Sigmoid colon (tissue), 7 donors: ENCODE measurements around the gene RPA3. TPM values are rescaled to one million over a fixed set of nuclear protein-coding genes. Genes with fewer than 3 reads are reported as not detected.

Experiments
- DNase-seq: peaks from one replicate; pipeline ENCODE4 v3.0.0-alpha.2; 2019
- H3K27ac ChIP-seq, 4 donors: fragments of 200-600 bp; sonication (generic); one replicate each; pipeline ENCODE4 v1.5.1; 2016 to 2019; ENCODE audit warnings: mild to moderate bottlenecking in 1 of 4
- H3K27me3 ChIP-seq, 3 donors: fragments of 200-600 bp; sonication (generic); one replicate each; pipeline ENCODE4 v1.5.1; 2019; ENCODE audit warnings: mild to moderate bottlenecking in 1 of 3
- H3K36me3 ChIP-seq, 4 donors: fragments of 200-600 bp; sonication (generic); one replicate each; pipeline ENCODE4 v1.5.1; 2016 to 2019
- H3K4me1 ChIP-seq, 4 donors: fragments of 200-600 bp; sonication (generic); one replicate each; pipeline ENCODE4 v1.5.1; 2017 to 2019
- H3K4me3 ChIP-seq, 4 donors: fragments of 200-600 bp; sonication (generic); one replicate each; pipeline ENCODE4 v1.5.1; 2017 to 2019; ENCODE audit warnings: mild to moderate bottlenecking in 2 of 4, moderate library complexity in 1 of 4
- H3K9me3 ChIP-seq, 4 donors: fragments of 200-600 bp in 3 of 4; sonication (generic) in 3 of 4; one replicate each; pipeline versions ENCODE4 v1.5.1 to v1.6.1; 2013 to 2019
- CTCF ChIP-seq, 4 experiments: fragments of 450-650 bp in 3 of 4; fragments of 200-600 bp in 1 of 4; IDR thresholded peaks; one replicate each; pipeline ENCODE4 v1.5.1; 2016 to 2019; ENCODE audit warnings: antibody characterized with exemption in 4 of 4, mild to moderate bottlenecking in 3 of 4, moderate library complexity in 2 of 4
- EP300 ChIP-seq, 4 donors: sonication (generic); formaldehyde crosslinking; IDR thresholded peaks; one replicate each; pipeline ENCODE4 v1.6.1; 2017; ENCODE audit warnings: antibody characterized with exemption in 4 of 4
- POLR2A ChIP-seq, 2 donors: fragments of 450-650 bp; IDR thresholded peaks; one replicate each; pipeline ENCODE4 v1.6.1; 2016; ENCODE audit warnings: antibody characterized with exemption in 2 of 2, mild to moderate bottlenecking in 2 of 2, moderate library complexity in 2 of 2
- POLR2AphosphoS5 ChIP-seq, 4 donors: sonication (generic); formaldehyde crosslinking; IDR thresholded peaks; one replicate each; pipeline ENCODE4 v1.6.1; 2017; ENCODE audit warnings: antibody characterized with exemption in 4 of 4
- WGBS, 2 donors: extraction: QIAGEN DNeasy Blood & Tissue Kit; methylation state at CpG; one replicate each; pipeline ENCODE4 v1.1.7; 2013; 5-methylcytosine and 5-hydroxymethylcytosine counted together
- intact Hi-C: fragments of 100-400 bp; cut with DNase I; formaldehyde crosslinking; loops from one replicate; pipeline ENCODE4 v1.15.1; 2023
- polyA plus RNA-seq, 3 donors: library from polyadenylated mRNA; stranded (reverse); fragments of 200-250 nt; gene quantifications; one replicate each; pipeline ENCODE4 v1.2.3, GENCODE V29; 2013
- total RNA-seq, 4 donors: library from RNA; depleted of rRNA; stranded (reverse); fragments of >200 nt; gene quantifications; one replicate each; pipeline ENCODE4 v1.1.0, GENCODE V29; 2016
- donor health status: healthy with polysubstance abuse.
- donor health status: Bipolar disorder and iron deficiency.
- donor health status: healthy.

Gene RPA3
- total and polyA plus RNA-seq, 7 donors = 15.8 to 66.8 (median 30.3) TPM

DNA sequence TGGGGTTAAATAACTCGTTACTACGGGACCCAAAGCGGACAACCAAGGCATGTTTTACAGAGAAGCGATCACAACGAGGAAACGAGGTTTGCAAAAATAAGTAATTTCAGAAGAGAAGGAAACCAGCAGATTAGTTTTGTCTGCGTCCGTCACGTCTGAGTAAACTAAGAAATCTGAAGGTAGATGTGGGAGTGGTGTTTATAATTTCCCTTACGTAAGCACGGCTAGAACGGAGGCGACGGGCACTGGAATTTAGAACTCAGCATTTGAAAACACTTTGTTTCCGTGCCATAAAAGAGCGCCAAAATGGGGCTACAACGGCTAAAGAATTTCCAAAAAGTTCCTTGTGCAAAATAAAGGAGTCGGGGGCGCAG lies 78.6 kb downstream of the RPA3 start:
- no peak for DNase-seq
- Histone ChIP-seq H3K9me3 (no peaks in the 10 kb centered on the region), H3K36me3 (peaks cover 0 to 18% (median 0%) of the 10 kb centered on the region in 4 donors), H3K27me3 (no peaks in the 10 kb centered on the region), H3K4me3 (peak overlapping the region; percentile 68 to 87 (median 78)), H3K27ac (peak overlapping the region; percentile 79 to 92 (median 90)), H3K4me1 (peaks cover 0 to 22% (median 16%) of the 10 kb centered on the region in 4 donors)
- TF ChIP-seq CTCF (IDR thresholded peaks at IDR 0.05) = no peak
- no peak for TF ChIP-seq EP300 (IDR thresholded peaks at IDR 0.05)
- no peak for TF ChIP-seq POLR2A (IDR thresholded peaks at IDR 0.05)
- intact Hi-C loops = loop anchor here (2.0 to 10.0 kb wide), 3 partner anchors 73 to 455 kb away; partner anchors contain the start of genes C1GALT1, GLCCI1 and MIOS
- WGBS, 2 donors = 0% methylated on average over 19 of the region's 19 CpGs

GRCh38 chr7:7639421-7639820 lies 79.0 kb downstream of the RPA3 start:
- Histone ChIP-seq H3K4me3 (peak overlapping the region; percentile 68 to 87 (median 78)), H3K36me3 (peaks cover 0 to 18% (median 0%) of the 10 kb centered on the region in 4 donors), H3K27ac (peak overlapping the region; percentile 79 to 92 (median 90)), H3K4me1 (peaks cover 0 to 22% (median 16%) of the 10 kb centered on the region in 4 donors), H3K27me3 (no peaks in the 10 kb centered on the region), H3K9me3 (no peaks in the 10 kb centered on the region)
- intact Hi-C loops = loop anchor here (2.0 kb wide), 1 partner anchor 73 kb away; the partner anchor contains the start of gene MIOS
- no peak for TF ChIP-seq POLR2A (IDR thresholded peaks at IDR 0.05)
- WGBS, 2 donors = 11 to 21% methylated on average over 5 of the region's 5 CpGs
- DNase-seq = no peak

GRCh38 chr7:7630626-7631329 lies 87.6 kb downstream of the RPA3 start:
- TF ChIP-seq POLR2AphosphoS5 (IDR thresholded peaks at IDR 0.05) (no peak), POLR2A (IDR thresholded peaks at IDR 0.05) (no peak), CTCF (IDR thresholded peaks at IDR 0.05) (no peak), EP300 (IDR thresholded peaks at IDR 0.05) (no peak)
- Histone ChIP-seq H3K27me3 (no peaks in the 10 kb centered on the region), H3K4me1 (no peaks in the 10 kb centered on the region), H3K9me3 (peaks cover 0 to 3% (median 1%) of the 10 kb centered on the region in 4 donors), H3K27ac (no peak overlapping the region), H3K36me3 (peaks cover 0 to under 1% (median 0%) of the 10 kb centered on the region in 4 donors), H3K4me3 (no peak overlapping the region)
- no peak for DNase-seq
- intact Hi-C loops = no loop called here
- 95 to 98% methylated on average over 1 of the region's 1 CpG for WGBS, 2 donors

DNA sequence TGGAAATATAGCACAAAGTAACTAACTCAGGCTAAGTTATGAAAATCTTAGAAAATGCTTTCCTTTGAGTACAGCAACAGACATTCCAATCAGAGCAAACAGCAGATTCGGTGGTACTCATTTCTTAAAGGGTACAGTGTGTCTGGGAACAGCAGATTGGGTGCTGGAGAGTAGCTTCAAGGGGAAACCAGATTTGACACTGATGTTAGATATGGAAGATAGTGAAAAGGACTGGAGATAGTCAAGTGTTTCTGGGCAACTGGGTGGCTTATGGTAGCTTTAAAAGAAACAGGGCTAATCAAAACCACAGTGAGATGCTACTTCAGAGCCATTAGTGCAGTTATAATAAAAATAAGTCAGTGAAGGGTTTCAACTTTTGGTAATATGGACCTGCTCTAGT lies 89.9 kb downstream of the RPA3 start:
- peaks cover 0 to 3% (median 1%) of the 10 kb centered on the region in 4 donors for H3K9me3 ChIP-seq
- no peak for DNase-seq
- no peak overlapping the region for H3K4me3 ChIP-seq
- no peaks in the 10 kb centered on the region for H3K4me1 ChIP-seq
- H3K27me3 ChIP-seq = no peaks in the 10 kb centered on the region
- no peaks in the 10 kb centered on the region for H3K36me3 ChIP-seq
- 87 to 96% methylated on average over 1 of the region's 1 CpG for WGBS, 2 donors
- TF ChIP-seq POLR2AphosphoS5 (IDR thresholded peaks at IDR 0.05) (no peak), EP300 (IDR thresholded peaks at IDR 0.05) (no peak), CTCF (IDR thresholded peaks at IDR 0.05) (no peak), POLR2A (IDR thresholded peaks at IDR 0.05) (no peak)
- H3K27ac ChIP-seq = no peak overlapping the region
- intact Hi-C loops = no loop called here

GRCh38 chr7:7620644-7621210 lies 97.7 kb downstream of the RPA3 start:
- H3K36me3 ChIP-seq = no peaks in the 10 kb centered on the region
- H3K27ac ChIP-seq = no peak overlapping the region
- TF ChIP-seq POLR2AphosphoS5 (IDR thresholded peaks at IDR 0.05) = no peak
- TF ChIP-seq EP300 (IDR thresholded peaks at IDR 0.05) = no peak
- TF ChIP-seq POLR2A (IDR thresholded peaks at IDR 0.05) = no peak
- no peak for TF ChIP-seq CTCF (IDR thresholded peaks at IDR 0.05)
- H3K9me3 ChIP-seq = no peaks in the 10 kb centered on the region
- DNase-seq = no peak
- no peaks in the 10 kb centered on the region for H3K4me1 ChIP-seq
- H3K4me3 ChIP-seq = no peak overlapping the region
- H3K27me3 ChIP-seq = no peaks in the 10 kb centered on the region
- intact Hi-C loops = no loop called here
